Testis (tissue), 3 donors: ENCODE measurements around the gene FSHR. TPM values are rescaled to one million over a fixed set of nuclear protein-coding genes. Genes with fewer than 3 reads are reported as not detected.

Experiments used
- DNase-seq: peaks from one replicate; pipeline ENCODE4 v3.0.0-alpha.2; 2019
- H3K27ac ChIP-seq, 2 donors: fragments of 200-600 bp; sonication (generic); one replicate each; pipeline ENCODE4 v1.5.1; 2019
- H3K27me3 ChIP-seq: fragments of 200-600 bp; sonication (generic); one replicate; pipeline ENCODE4 v1.5.1; 2019
- H3K36me3 ChIP-seq: fragments of 200-600 bp; sonication (generic); one replicate; pipeline ENCODE4 v1.5.1; 2017; ENCODE audit warnings: low read depth; ENCODE audit errors: missing control alignments
- H3K4me1 ChIP-seq: fragments of 200-600 bp; sonication (generic); one replicate; pipeline ENCODE4 v1.5.1; 2019
- H3K4me3 ChIP-seq, 2 donors: fragments of 200-600 bp; sonication (generic); one replicate each; pipeline ENCODE4 v1.5.1; 2017 to 2019
- H3K9me3 ChIP-seq: fragments of 200-600 bp; sonication (generic); one replicate; pipeline ENCODE4 v1.5.1; 2017
- CTCF ChIP-seq, 3 experiments: fragments of 450-650 bp in 2 of 3; fragments of 200-600 bp in 1 of 3; sonication (generic) in 1 of 3; IDR thresholded peaks; one replicate each; pipeline ENCODE4 v1.5.1; 2016 to 2019; ENCODE audit warnings: antibody characterized with exemption in 3 of 3, mild to moderate bottlenecking in 2 of 3, moderate library complexity in 1 of 3
- POLR2A ChIP-seq: fragments of 450-650 bp; IDR thresholded peaks from one replicate; pipeline ENCODE4 v1.6.1; 2017; ENCODE audit warnings: antibody characterized with exemption, mild to moderate bottlenecking, moderate library complexity
- WGBS, 2 donors: methylation state at CpG; one replicate each; pipeline ENCODE4 v1.1.5; 2018; 5-methylcytosine and 5-hydroxymethylcytosine counted together
- intact Hi-C: fragments of 100-400 bp; cut with DNase I; formaldehyde crosslinking; loops from one replicate; pipeline ENCODE4 v1.15.1; 2023; ENCODE audit warnings: low total_unique reads
- polyA plus RNA-seq: library from polyadenylated mRNA; stranded (reverse); fragments of 350-450 nt; fragmentation: Illumina TruSeq; extraction: RNeasy Lipid Tissue Mini Kit (QIAGEN cat#74804); gene quantifications from one replicate; pipeline ENCODE4 v1.2.3, GENCODE V29; 2014; ENCODE audit warnings: low read depth, low replicate concordance; ENCODE audit not compliant: insufficient read depth
- total RNA-seq, 2 donors: library from RNA; depleted of rRNA; stranded (reverse); fragments of >200 nt; gene quantifications; one replicate each; pipeline ENCODE4 v1.2.3, GENCODE V29; 2016

The FSHR gene
- total and polyA plus RNA-seq, 3 donors from 2014 or later: 8.8 to 22.6 (median 22.0) TPM

GRCh38 chr2:49102146-49102545, 52.2 kb downstream of the FSHR start:
- Histone ChIP-seq H3K36me3 (no peaks in the 10 kb centered on the region), H3K4me3 (no peak overlapping the region), H3K9me3 (no peaks in the 10 kb centered on the region), H3K27me3 (no peaks in the 10 kb centered on the region), H3K27ac (no peak overlapping the region), H3K4me1 (peaks cover 15% of the 10 kb centered on the region)
- no peak for DNase-seq
- WGBS, 2 donors: 35 to 38% methylated on average over 1 of the region's 1 CpG
- TF ChIP-seq POLR2A: no peak
- TF ChIP-seq CTCF (IDR thresholded peaks at IDR 0.05): no peak
- intact Hi-C loops: no loop called here

- Histone ChIP-seq H3K36me3 (no peaks in the 10 kb centered on the region), H3K27ac (no peak overlapping the region), H3K4me3 (no peak overlapping the region), H3K27me3 (no peaks in the 10 kb centered on the region), H3K9me3 (no peaks in the 10 kb centered on the region), H3K4me1 (no peaks in the 10 kb centered on the region)
- DNase-seq: no peak
- TF ChIP-seq CTCF (IDR thresholded peaks at IDR 0.05): no peak
- no peak for TF ChIP-seq POLR2A
- intact Hi-C loops: no loop called here
- 62 to 79% methylated on average over 2 of the region's 2 CpGs for whole genome bisulfite sequencing, 2 donors
Observed at GRCh38 chr2:49080681-49081080, 73.6 kb downstream of the FSHR start.

- Histone ChIP-seq H3K27me3 (no peaks in the 10 kb centered on the region), H3K4me3 (no peak overlapping the region), H3K36me3 (no peaks in the 10 kb centered on the region), H3K4me1 (no peaks in the 10 kb centered on the region), H3K27ac (no peak overlapping the region), H3K9me3 (no peaks in the 10 kb centered on the region)
- WGBS, 2 donors: 70 to 74% methylated on average over 2 of the region's 2 CpGs
- intact Hi-C loops: no loop called here
- DNase-seq: no peak
- TF ChIP-seq CTCF (IDR thresholded peaks at IDR 0.05) (no peak), POLR2A (no peak)
Observed at GRCh38 chr2:49070716-49071115, 83.6 kb downstream of the FSHR start.

GRCh38 chr2:49069829-49070228, 84.5 kb downstream of the FSHR start:
- no peaks in the 10 kb centered on the region for H3K27me3 ChIP-seq
- no peaks in the 10 kb centered on the region for H3K36me3 ChIP-seq
- no peak overlapping the region for H3K27ac ChIP-seq
- no peak for DNase-seq
- WGBS, 2 donors: 66 to 79% methylated on average over 1 of the region's 1 CpG
- intact Hi-C loops: no loop called here
- H3K9me3 ChIP-seq: no peaks in the 10 kb centered on the region
- no peak for TF ChIP-seq POLR2A
- TF ChIP-seq CTCF (IDR thresholded peaks at IDR 0.05): no peak
- no peaks in the 10 kb centered on the region for H3K4me1 ChIP-seq
- no peak overlapping the region for H3K4me3 ChIP-seq

- Histone ChIP-seq H3K36me3 (no peaks in the 10 kb centered on the region), H3K27ac (no peak overlapping the region), H3K4me1 (no peaks in the 10 kb centered on the region), H3K9me3 (no peaks in the 10 kb centered on the region), H3K27me3 (no peaks in the 10 kb centered on the region), H3K4me3 (no peak overlapping the region)
- intact Hi-C loops: no loop called here
- TF ChIP-seq CTCF (IDR thresholded peaks at IDR 0.05) (no peak), POLR2A (no peak)
- DNase-seq: no peak
Observed at GRCh38 chr2:49068613-49069012, 85.7 kb downstream of the FSHR start.
